HEK293 (cell line): ENCODE results near the gene BICD2.
A peak's percentile ranks its signal among the peaks of the same experiment; 100 is the strongest.

Experiments
- CTCF ChIA-PET: fragments of 350-600 bp; formaldehyde crosslinking; extraction: SDS; loops from one replicate; lab custom pipeline; 2021; ENCODE audit warnings: antibody characterized with exemption; lab: Yijun Ruan, JAX
- POLR2A ChIA-PET: fragments of 300-600 bp; formaldehyde crosslinking; extraction: SDS; loops from one replicate; lab custom pipeline; 2020; ENCODE audit warnings: antibody characterized with exemption, inconsistent platforms; lab: Yijun Ruan, JAX
- H3K27ac ChIP-seq: fragments of 200-500 bp; sonication (Bioruptor generic); 2 replicates; pipeline ENCODE4 v1.5.1; 2014; ENCODE audit warnings: low read depth, low read length, control low read depth, inconsistent platforms; ENCODE audit errors: extremely low read depth
- H3K36me3 ChIP-seq, 2 experiments: fragments of 200-500 bp in 1 of 2; sonication (Bioruptor generic) in 1 of 2; 1 replicate in 1 of 2; 2 replicates in 1 of 2; pipeline ENCODE4 v1.5.1; 2014 to 2017; ENCODE audit warnings: inconsistent platforms in 2 of 2, low read length in 2 of 2; ENCODE audit not compliant: control insufficient read depth in 2 of 2, insufficient read depth in 1 of 2
- H3K4me1 ChIP-seq: fragments of 200-500 bp; sonication (Bioruptor generic); 2 replicates; pipeline ENCODE4 v1.5.1; 2014; ENCODE audit warnings: mild to moderate bottlenecking, low read length, inconsistent platforms; ENCODE audit not compliant: control insufficient read depth, insufficient read depth
- H3K4me3 ChIP-seq: 2 replicates; pipeline ENCODE4 v1.5.1; 2011; ENCODE audit warnings: low read depth, mild to moderate bottlenecking, control low read depth, low read length, moderate library complexity
- H3K9me3 ChIP-seq: fragments of 200-500 bp; sonication (Bioruptor generic); 2 replicates; pipeline ENCODE4 v1.5.1; 2014; ENCODE audit warnings: low read depth, low read length, inconsistent platforms; ENCODE audit not compliant: control insufficient read depth, insufficient read depth
- BCL11A ChIP-seq: fragments of 450-650 bp; formaldehyde crosslinking; IDR thresholded peaks from 2 replicates; pipeline ENCODE4 v1.5.1; 2016; ENCODE audit warnings: low read depth, missing biosample characterization, missing genetic modification characterization
- KLF17 ChIP-seq: fragments of 450-650 bp; formaldehyde crosslinking; IDR thresholded peaks from 2 replicates; pipeline ENCODE4 v1.5.1; 2016; ENCODE audit warnings: missing biosample characterization, missing genetic modification characterization
- KLF7 ChIP-seq: fragments of 450-650 bp; formaldehyde crosslinking; IDR thresholded peaks from 2 replicates; pipeline ENCODE4 v1.5.1; 2016; ENCODE audit warnings: missing biosample characterization, missing genetic modification characterization, borderline replicate concordance
- MZF1 ChIP-seq: fragments of 450-650 bp; formaldehyde crosslinking; IDR thresholded peaks from 2 replicates; pipeline ENCODE4 v1.5.1; 2017; ENCODE audit warnings: missing biosample characterization, missing genetic modification characterization, borderline replicate concordance
- SP3 ChIP-seq: fragments of 450-650 bp; formaldehyde crosslinking; IDR thresholded peaks from 2 replicates; pipeline ENCODE4 v1.5.1; 2016; ENCODE audit warnings: missing biosample characterization, missing genetic modification characterization
- ZBTB10 ChIP-seq: fragments of 450-650 bp; formaldehyde crosslinking; IDR thresholded peaks from 2 replicates; pipeline ENCODE4 v1.5.1; 2016; ENCODE audit warnings: missing biosample characterization, missing genetic modification characterization
- ZBTB21 ChIP-seq: fragments of 450-650 bp; formaldehyde crosslinking; IDR thresholded peaks from 2 replicates; pipeline ENCODE4 v1.5.1; 2017; ENCODE audit warnings: missing biosample characterization, missing genetic modification characterization
- ZFP69B ChIP-seq: fragments of 450-650 bp; formaldehyde crosslinking; IDR thresholded peaks from 2 replicates; pipeline ENCODE4 v1.5.1; 2016; ENCODE audit warnings: missing biosample characterization, missing genetic modification characterization
- ZNF140 ChIP-seq: fragments of 450-650 bp; formaldehyde crosslinking; IDR thresholded peaks from 2 replicates; pipeline ENCODE4 v1.5.1; 2016; ENCODE audit warnings: missing biosample characterization, missing genetic modification characterization
- ZNF16 ChIP-seq: fragments of 450-650 bp; formaldehyde crosslinking; IDR thresholded peaks from 2 replicates; pipeline ENCODE4 v1.5.1; 2016; ENCODE audit warnings: low read depth, missing biosample characterization, missing genetic modification characterization
- ZNF184 ChIP-seq: fragments of 450-650 bp; IDR thresholded peaks from 2 replicates; pipeline ENCODE4 v1.5.1; 2018; ENCODE audit warnings: missing biosample characterization, mild to moderate bottlenecking, missing genetic modification characterization
- ZNF23 ChIP-seq: fragments of 450-650 bp; formaldehyde crosslinking; IDR thresholded peaks from 2 replicates; pipeline ENCODE4 v1.5.1; 2016; ENCODE audit warnings: missing biosample characterization, missing genetic modification characterization, borderline replicate concordance
- ZNF248 ChIP-seq: fragments of 450-650 bp; formaldehyde crosslinking; IDR thresholded peaks from 2 replicates; pipeline ENCODE4 v1.5.1; 2017; ENCODE audit warnings: missing biosample characterization, missing genetic modification characterization
- ZNF449 ChIP-seq: fragments of 450-650 bp; formaldehyde crosslinking; IDR thresholded peaks from 2 replicates; pipeline ENCODE4 v1.5.1; 2017; ENCODE audit warnings: missing biosample characterization, mild to moderate bottlenecking, missing genetic modification characterization, moderate library complexity
- ZNF629 ChIP-seq: fragments of 450-650 bp; formaldehyde crosslinking; IDR thresholded peaks from 2 replicates; pipeline ENCODE4 v1.5.1; 2017; ENCODE audit warnings: missing biosample characterization, missing genetic modification characterization
- ZNF670 ChIP-seq: fragments of 450-650 bp; formaldehyde crosslinking; IDR thresholded peaks from 2 replicates; pipeline ENCODE4 v1.5.1; 2016; ENCODE audit warnings: missing biosample characterization, missing genetic modification characterization, low read depth
- ZNF707 ChIP-seq: fragments of 450-650 bp; formaldehyde crosslinking; IDR thresholded peaks from 2 replicates; pipeline ENCODE4 v1.5.1; 2016; ENCODE audit warnings: missing biosample characterization, missing genetic modification characterization

The BICD2 gene

GRCh38 chr9:92740969-92741368 lies 23.7 kb downstream of the BICD2 start (continued):
- TF ChIP-seq ZBTB10 (tag by site-specific recombination) = no peak
- TF ChIP-seq, all 188 proteins: peak for 0

GRCh38 chr9:92740446-92740961 lies 24.1 kb downstream of the BICD2 start:
- Histone ChIP-seq H3K4me3 (no peak overlapping the region), H3K36me3 (no peaks in the 10 kb centered on the region), H3K4me1 (peaks cover 5% of the 10 kb centered on the region; the same call in 1 of the 2 replicates), H3K9me3 (no peaks in the 10 kb centered on the region), H3K27ac (no peak overlapping the region)
- ChIA-PET CTCF (interaction anchor here (1.1 kb wide), 1 partner anchor 24 kb away, joined by 4 read pairs; no protein-coding TSS in a partner anchor), POLR2A (no interaction called here)
- TF ChIP-seq ZNF140 (tag by site-specific recombination) = no peak

GRCh38 chr9:92740009-92740408 lies 24.6 kb downstream of the BICD2 start:
- no peaks in the 10 kb centered on the region for H3K9me3 ChIP-seq
- TF ChIP-seq ZBTB21 (0 out of 2 replicates have a peak, but pooled peaks have one; percentile 21), MZF1 (tag by site-specific recombination) (no peak), ZNF16 (tag by site-specific recombination) (no peak), ZNF670 (tag by site-specific recombination) (no peak), ZFP69B (tag by site-specific recombination) (no peak), ZNF248 (tag by site-specific recombination) (no peak), ZNF629 (tag by site-specific recombination) (peak; percentile 56; the same call in 1 of the 2 replicates), ZNF707 (no peak), KLF17 (tag by site-specific recombination) (no peak), KLF7 (tag by site-specific recombination) (no peak), ZNF23 (tag by site-specific recombination) (no peak), BCL11A (tag by site-specific recombination) (no peak), SP3 (tag by site-specific recombination) (no peak), ZNF449 (tag by site-specific recombination) (no peak), ZNF184 (no peak)
- H3K27ac ChIP-seq = no peak overlapping the region
- CTCF ChIA-PET = interaction anchor here (1.1 kb wide), 1 partner anchor 24 kb away, joined by 4 read pairs; no protein-coding TSS in a partner anchor
- POLR2A ChIA-PET = no interaction called here
- H3K36me3 ChIP-seq = no peaks in the 10 kb centered on the region
- no peak overlapping the region for H3K4me3 ChIP-seq
- H3K4me1 ChIP-seq = peaks cover 3% of the 10 kb centered on the region; the same call in 1 of the 2 replicates
